HEK293 (cell line): ENCODE data around the gene TEX47.

ENCODE experiments used
- ATF2 ChIP-seq: fragments of 450-650 bp; formaldehyde crosslinking; IDR thresholded peaks from 2 replicates; pipeline ENCODE4 v1.5.1; 2016; ENCODE audit warnings: missing biosample characterization, missing genetic modification characterization, low read depth
- CTCF ChIP-seq: fragments of 450-650 bp; formaldehyde crosslinking; IDR thresholded peaks from 2 replicates; pipeline ENCODE4 v1.5.1; 2016; ENCODE audit warnings: missing biosample characterization, missing genetic modification characterization
- PRDM10 ChIP-seq: fragments of 450-650 bp; formaldehyde crosslinking; IDR thresholded peaks from 2 replicates; pipeline ENCODE4 v1.5.1; 2016; ENCODE audit warnings: missing biosample characterization, missing genetic modification characterization
- YY1 ChIP-seq: fragments of 450-650 bp; formaldehyde crosslinking; IDR thresholded peaks from 2 replicates; pipeline ENCODE4 v1.5.1; 2018; ENCODE audit warnings: missing biosample characterization, missing genetic modification characterization
- ZBTB48 ChIP-seq: fragments of 450-650 bp; formaldehyde crosslinking; IDR thresholded peaks from 2 replicates; pipeline ENCODE4 v1.5.1; 2016; ENCODE audit warnings: missing biosample characterization, missing genetic modification characterization
- ZIC2 ChIP-seq: fragments of 450-650 bp; formaldehyde crosslinking; IDR thresholded peaks from 2 replicates; pipeline ENCODE4 v1.5.1; 2016; ENCODE audit warnings: missing biosample characterization, missing genetic modification characterization
- ZNF266 ChIP-seq: fragments of 450-650 bp; formaldehyde crosslinking; IDR thresholded peaks from 2 replicates; pipeline ENCODE4 v1.5.1; 2016; ENCODE audit warnings: missing biosample characterization, missing genetic modification characterization, low read depth
- ZNF529 ChIP-seq: fragments of 450-650 bp; formaldehyde crosslinking; IDR thresholded peaks from 2 replicates; pipeline ENCODE4 v1.5.1; 2017; ENCODE audit warnings: missing genetic modification characterization, missing biosample characterization; ENCODE audit not compliant: insufficient replicate concordance
- ZNF639 ChIP-seq: fragments of 450-650 bp; formaldehyde crosslinking; IDR thresholded peaks from 2 replicates; pipeline ENCODE4 v1.5.1; 2016; ENCODE audit warnings: missing biosample characterization, missing genetic modification characterization

- no peak for TF ChIP-seq ZNF529 (tag by site-specific recombination)
- TF ChIP-seq ZBTB48: no peak
- no peak for TF ChIP-seq ZIC2 (tag by site-specific recombination)
- TF ChIP-seq CTCF: no peak; the same call in 1 of the 2 replicates
- no peak for TF ChIP-seq YY1
- TF ChIP-seq ZNF639 (tag by site-specific recombination): no peak
- no peak for TF ChIP-seq ZNF266 (tag by site-specific recombination)
- 0 out of 2 replicates have a peak, but pooled peaks have one; percentile 7 for TF ChIP-seq PRDM10 (tag by site-specific recombination)
- no peak for TF ChIP-seq ATF2
Measured at GRCh38 chr7:88759230-88760135, 36.1 kb downstream of the TEX47 start, which contains the start of gene ZNF804B.
